ENCODE data around the gene ESPNL.

GRCh38 chr2:238146884-238147544 lies 46.9 kb downstream of the ESPNL start:
- TF ChIP-seq CTCF (conservative IDR thresholded peaks at IDR 0.05; ENCODE audit: low read length): no peak
- TF ChIP-seq EZH2phosphoT487 (IDR thresholded peaks at IDR 0.05; ENCODE audit: borderline replicate concordance): no peak
